ENCODE measurements around the gene ARF4. TPM values are rescaled to one million over a fixed set of nuclear protein-coding genes. Genes with fewer than 3 reads are reported as not detected.

The ARF4 gene
- total and polyA plus RNA-seq, 2 experiments from 2014 or later, result 144 to 249 TPM

GRCh38 chr3:57555738-57556458, 41.2 kb downstream of the ARF4 start, which contains the start of gene PDE12:
Gene PDE12, plus strand, starts transcription at chr3:57556274. Its CDS starts 106 bp downstream, at chr3:57556380.
- H3K79me2 ChIP-seq (replicated peaks; ENCODE audit: insufficient read depth), result peaks cover 17% of the 10 kb centered on the region
- H3K27ac ChIP-seq (ENCODE audit: low read depth), result peak within 1 kb of the TSS; percentile 57; the same call in 1 of the 2 replicates
- peak; percentile 92 for ATAC-seq
- Mint-ChIP-seq H3K9me3 (no peaks in the 10 kb centered on the region), H3K4me1 (peaks cover 17% of the 10 kb centered on the region; the same call in 2 of the 3 replicates), H3K36me3 (ENCODE audit: low read depth) (peaks cover 19% of the 10 kb centered on the region), H3K27ac (peak within 1 kb of the TSS; percentile 99), H3K27me3 (ENCODE audit: insufficient read depth, low read depth, poor library complexity) (peaks cover 4% of the 10 kb centered on the region), H3K4me3 (peak within 1 kb of the TSS; percentile 91)
- no peak for TF ChIP-seq EZH2phosphoT487 (IDR thresholded peaks at IDR 0.05; ENCODE audit: unreplicated experiment)
- peak; percentile 77 for TF ChIP-seq CREB1 (CRISPR knock-in tag; IDR thresholded peaks at IDR 0.05; ENCODE audit: low read depth)
- TF ChIP-seq STAT1 (IDR thresholded peaks at IDR 0.05; ENCODE audit: unreplicated experiment), result no peak
- no peak for TF ChIP-seq CTCF (conservative IDR thresholded peaks at IDR 0.05; ENCODE audit: low read depth in 2 of 2)
- peak; percentile 78 for TF ChIP-seq POLR2AphosphoS5 (IDR thresholded peaks at IDR 0.05; ENCODE audit: low read depth)
- no peak for TF ChIP-seq ZNF462 (CRISPR knock-in tag; IDR thresholded peaks at IDR 0.05)
- TF ChIP-seq, protein P1, sequence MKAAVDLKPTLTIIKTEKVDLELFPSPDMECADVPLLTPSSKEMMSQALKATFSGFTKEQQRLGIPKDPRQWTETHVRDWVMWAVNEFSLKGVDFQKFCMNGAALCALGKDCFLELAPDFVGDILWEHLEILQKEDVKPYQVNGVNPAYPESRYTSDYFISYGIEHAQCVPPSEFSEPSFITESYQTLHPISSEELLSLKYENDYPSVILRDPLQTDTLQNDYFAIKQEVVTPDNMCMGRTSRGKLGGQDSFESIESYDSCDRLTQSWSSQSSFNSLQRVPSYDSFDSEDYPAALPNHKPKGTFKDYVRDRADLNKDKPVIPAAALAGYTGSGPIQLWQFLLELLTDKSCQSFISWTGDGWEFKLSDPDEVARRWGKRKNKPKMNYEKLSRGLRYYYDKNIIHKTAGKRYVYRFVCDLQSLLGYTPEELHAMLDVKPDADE (IDR thresholded peaks at IDR 0.05), result peak; percentile 47; the same call in 1 of the 2 replicates
- TF ChIP-seq ZNF331 (CRISPR knock-in tag; IDR thresholded peaks at IDR 0.05; ENCODE audit: low read depth), result no peak
- TF ChIP-seq NANOG (IDR thresholded peaks at IDR 0.05; ENCODE audit: borderline replicate concordance), result no peak
- TF ChIP-seq ZNF114 (CRISPR knock-in tag; IDR thresholded peaks at IDR 0.05), result no peak
- no peak for TF ChIP-seq EZH2 (IDR thresholded peaks at IDR 0.05; ENCODE audit: low read depth, unreplicated experiment)
- TF ChIP-seq JUNB (IDR thresholded peaks at IDR 0.05; ENCODE audit: unreplicated experiment), result no peak
- TF ChIP-seq REST (IDR thresholded peaks at IDR 0.05; ENCODE audit: unreplicated experiment), result no peak
- H3K4me2 ChIP-seq, result peak within 1 kb of the TSS; percentile 96
- peaks cover 12% of the 10 kb centered on the region; the same call in 1 of the 2 replicates for H3F3A ChIP-seq (replicated peaks; ENCODE audit: low read depth)
- peak within 1 kb of the TSS; percentile 99 for H2AFZ ChIP-seq
- no peaks in the 10 kb centered on the region; the same call in 1 of the 2 replicates for H3K36me3 ChIP-seq (ENCODE audit: insufficient read depth)
- 0 out of 2 replicates have a peak, but pooled peaks cover 4% of the 10 kb centered on the region for H4K20me1 ChIP-seq (replicated peaks; ENCODE audit: insufficient read depth)
- DNase-seq (ENCODE audit: low spot score), result peak; percentile 93
- peak within 1 kb of the TSS; percentile 86 for H3K4me3 ChIP-seq
- H3K27me3 ChIP-seq (ENCODE audit: insufficient read depth), result peaks cover 14% of the 10 kb centered on the region; the same call in 1 of the 2 replicates
- H3K9me2 ChIP-seq (ENCODE audit: insufficient read depth), result no peaks in the 10 kb centered on the region
- H3K4me1 ChIP-seq (ENCODE audit: insufficient read depth), result peaks cover 9% of the 10 kb centered on the region

Data from GM23338 (cell line).